ENCODE measurements around the gene TPRN.

Gene TPRN

GRCh38 chr9:137220317-137221094 is 20.0 kb upstream of the TPRN start:
- Histone ChIP-seq H3K4me3 (ENCODE audit: low read depth in 1 of 2, low read length in 2 of 2) (no peak overlapping the region), H3K9me3 (ENCODE audit: low read length) (no peaks in the 10 kb centered on the region), H3K27me3 (ENCODE audit: control insufficient read depth in 1 of 2, insufficient read depth in 2 of 2, low read length in 2 of 2) (no peaks in the 10 kb centered on the region), H3K36me3 (ENCODE audit: insufficient read depth, low read length) (no peaks in the 10 kb centered on the region), H3K27ac (ENCODE audit: low read depth, low read length) (no peak overlapping the region), H3K4me1 (ENCODE audit: insufficient read depth, low read length) (peaks cover 5% of the 10 kb centered on the region), H3K9ac (ENCODE audit: low read length) (no peak overlapping the region)

- Histone ChIP-seq H3K36me3 (ENCODE audit: insufficient read depth, low read length) (no peaks in the 10 kb centered on the region), H3K4me3 (ENCODE audit: low read depth in 1 of 2, low read length in 2 of 2) (no peak overlapping the region)
These were observed 19.3 kb upstream of the TPRN start for GRCh38 chr9:137219757-137220316.

GRCh38 chr9:137218754-137219271 is 18.3 kb upstream of the TPRN start:
- no peak overlapping the region for H3K27ac ChIP-seq (ENCODE audit: low read depth, low read length)
- H3K4me1 ChIP-seq (ENCODE audit: insufficient read depth, low read length): peaks cover under 1% of the 10 kb centered on the region
- no peak overlapping the region for H3K9ac ChIP-seq (ENCODE audit: low read length)
- no peaks in the 10 kb centered on the region for H3K9me3 ChIP-seq (ENCODE audit: low read length)
- H3K36me3 ChIP-seq (ENCODE audit: insufficient read depth, low read length): no peaks in the 10 kb centered on the region
- no peaks in the 10 kb centered on the region for H3K27me3 ChIP-seq (ENCODE audit: control insufficient read depth in 1 of 2, insufficient read depth in 2 of 2, low read length in 2 of 2)
- H3K4me3 ChIP-seq (ENCODE audit: low read depth in 1 of 2, low read length in 2 of 2): no peak overlapping the region

More at GRCh38 chr9:137219757-137220316, 19.3 kb upstream of the TPRN start:
- Histone ChIP-seq H3K4me1 (ENCODE audit: insufficient read depth, low read length) (peaks cover 5% of the 10 kb centered on the region), H3K27me3 (ENCODE audit: control insufficient read depth in 1 of 2, insufficient read depth in 2 of 2, low read length in 2 of 2) (no peaks in the 10 kb centered on the region), H3K9ac (ENCODE audit: low read length) (no peak overlapping the region), H3K27ac (ENCODE audit: low read depth, low read length) (no peak overlapping the region), H3K9me3 (ENCODE audit: low read length) (no peaks in the 10 kb centered on the region)

GRCh38 chr9:137218212-137218753 is 17.7 kb upstream of the TPRN start:
- H3K27me3 ChIP-seq (ENCODE audit: control insufficient read depth in 1 of 2, insufficient read depth in 2 of 2, low read length in 2 of 2): no peaks in the 10 kb centered on the region
- H3K27ac ChIP-seq (ENCODE audit: low read depth, low read length): no peak overlapping the region
- no peak overlapping the region for H3K9ac ChIP-seq (ENCODE audit: low read length)
- no peaks in the 10 kb centered on the region for H3K36me3 ChIP-seq (ENCODE audit: insufficient read depth, low read length)
- no peaks in the 10 kb centered on the region for H3K9me3 ChIP-seq (ENCODE audit: low read length)
- no peaks in the 10 kb centered on the region for H3K4me1 ChIP-seq (ENCODE audit: insufficient read depth, low read length)
- H3K4me3 ChIP-seq (ENCODE audit: low read depth in 1 of 2, low read length in 2 of 2): no peak overlapping the region

GRCh38 chr9:137217276-137218211 is 17.0 kb upstream of the TPRN start:
- Histone ChIP-seq H3K4me1 (ENCODE audit: insufficient read depth, low read length) (no peaks in the 10 kb centered on the region), H3K9ac (ENCODE audit: low read length) (no peak overlapping the region), H3K9me3 (ENCODE audit: low read length) (no peaks in the 10 kb centered on the region), H3K27me3 (ENCODE audit: control insufficient read depth in 1 of 2, insufficient read depth in 2 of 2, low read length in 2 of 2) (no peaks in the 10 kb centered on the region), H3K27ac (ENCODE audit: low read depth, low read length) (no peak overlapping the region), H3K36me3 (ENCODE audit: insufficient read depth, low read length) (no peaks in the 10 kb centered on the region), H3K4me3 (ENCODE audit: low read depth in 1 of 2, low read length in 2 of 2) (no peak overlapping the region)

GRCh38 chr9:137216188-137216965 is 15.8 kb upstream of the TPRN start:
- no peaks in the 10 kb centered on the region for H3K4me1 ChIP-seq (ENCODE audit: insufficient read depth, low read length)
- H3K9me3 ChIP-seq (ENCODE audit: low read length): no peaks in the 10 kb centered on the region
- no peaks in the 10 kb centered on the region for H3K36me3 ChIP-seq (ENCODE audit: insufficient read depth, low read length)
- H3K27ac ChIP-seq (ENCODE audit: low read depth, low read length): no peak overlapping the region
- H3K9ac ChIP-seq (ENCODE audit: low read length): no peak overlapping the region
- H3K27me3 ChIP-seq (ENCODE audit: control insufficient read depth in 1 of 2, insufficient read depth in 2 of 2, low read length in 2 of 2): no peaks in the 10 kb centered on the region
- H3K4me3 ChIP-seq (ENCODE audit: low read depth in 1 of 2, low read length in 2 of 2): no peak overlapping the region

GRCh38 chr9:137215196-137215986 is 14.8 kb upstream of the TPRN start:
- no peak overlapping the region for H3K27ac ChIP-seq (ENCODE audit: low read depth, low read length)
- no peak overlapping the region for H3K9ac ChIP-seq (ENCODE audit: low read length)
- no peaks in the 10 kb centered on the region for H3K4me1 ChIP-seq (ENCODE audit: insufficient read depth, low read length)
- no peaks in the 10 kb centered on the region for H3K36me3 ChIP-seq (ENCODE audit: insufficient read depth, low read length)
- H3K4me3 ChIP-seq (ENCODE audit: low read depth in 1 of 2, low read length in 2 of 2): no peak overlapping the region
- H3K27me3 ChIP-seq (ENCODE audit: control insufficient read depth in 1 of 2, insufficient read depth in 2 of 2, low read length in 2 of 2): no peaks in the 10 kb centered on the region
- no peaks in the 10 kb centered on the region for H3K9me3 ChIP-seq (ENCODE audit: low read length)

GRCh38 chr9:137214620-137215019 is 14.1 kb upstream of the TPRN start:
- Histone ChIP-seq H3K4me1 (ENCODE audit: insufficient read depth, low read length) (no peaks in the 10 kb centered on the region), H3K4me3 (ENCODE audit: low read depth in 1 of 2, low read length in 2 of 2) (no peak overlapping the region), H3K36me3 (ENCODE audit: insufficient read depth, low read length) (no peaks in the 10 kb centered on the region), H3K9me3 (ENCODE audit: low read length) (no peaks in the 10 kb centered on the region), H3K9ac (ENCODE audit: low read length) (no peak overlapping the region), H3K27ac (ENCODE audit: low read depth, low read length) (no peak overlapping the region), H3K27me3 (ENCODE audit: control insufficient read depth in 1 of 2, insufficient read depth in 2 of 2, low read length in 2 of 2) (no peaks in the 10 kb centered on the region)

GRCh38 chr9:137213160-137214060 is 12.9 kb upstream of the TPRN start:
- no peak overlapping the region for H3K27ac ChIP-seq (ENCODE audit: low read depth, low read length)
- H3K4me1 ChIP-seq (ENCODE audit: insufficient read depth, low read length): no peaks in the 10 kb centered on the region

More at GRCh38 chr9:137213160-137214060, 12.9 kb upstream of the TPRN start:
- Histone ChIP-seq H3K36me3 (ENCODE audit: insufficient read depth, low read length) (no peaks in the 10 kb centered on the region), H3K9me3 (ENCODE audit: low read length) (no peaks in the 10 kb centered on the region), H3K9ac (ENCODE audit: low read length) (no peak overlapping the region), H3K27me3 (ENCODE audit: control insufficient read depth in 1 of 2, insufficient read depth in 2 of 2, low read length in 2 of 2) (no peaks in the 10 kb centered on the region), H3K4me3 (ENCODE audit: low read depth in 1 of 2, low read length in 2 of 2) (no peak overlapping the region)

All from muscle layer of colon (tissue), 2 donors.